SK-N-SH treated with all-trans-retinoic acid at 6 μM for 48 hours (cell line): ENCODE data around the gene BTN2A1.

Experiments used
- ATAC-seq: fragments of 200-7000 bp; cut with Tn5 transposase; 3 replicates; pipeline ENCODE4 v1.9.1; 2020; ENCODE audit warnings: mild to moderate bottlenecking, moderate library complexity
- BACH2 ChIP-seq: fragments of 250-450 bp; sonication (Bioruptor Pico); IDR thresholded peaks from 2 replicates; pipeline ENCODE4 v1.9.0; 2021; ENCODE audit warnings: mild to moderate bottlenecking, borderline replicate concordance
- CSDC2 ChIP-seq: fragments of 250-450 bp; sonication (Bioruptor Pico); IDR thresholded peaks from 2 replicates; pipeline ENCODE4 v1.5.0; 2020; ENCODE audit warnings: mild to moderate bottlenecking, moderate library complexity
- ESRRG ChIP-seq: fragments of 250-450 bp; sonication (Bioruptor Pico); IDR thresholded peaks from 2 replicates; pipeline ENCODE4 v1.6.1; 2021; ENCODE audit warnings: mild to moderate bottlenecking
- GLIS3 ChIP-seq: fragments of 250-450 bp; sonication (Bioruptor Pico); IDR thresholded peaks from 2 replicates; pipeline ENCODE4 v1.5.0; 2020; ENCODE audit warnings: mild to moderate bottlenecking, moderate library complexity
- ISL1 ChIP-seq: fragments of 250-450 bp; sonication (Bioruptor Pico); IDR thresholded peaks from 2 replicates; pipeline ENCODE4 v2.1.2; 2022; ENCODE audit warnings: mild to moderate bottlenecking, moderate library complexity
- OSR1 ChIP-seq: fragments of 250-450 bp; sonication (Bioruptor Pico); IDR thresholded peaks from 2 replicates; pipeline ENCODE4 v1.8.0; 2022; ENCODE audit warnings: moderate library complexity, mild to moderate bottlenecking, inconsistent platforms
- PPARA ChIP-seq: fragments of 250-450 bp; sonication (Bioruptor Pico); IDR thresholded peaks from 2 replicates; pipeline ENCODE4 v1.5.0; 2020; ENCODE audit warnings: mild to moderate bottlenecking, borderline replicate concordance
- SNAI2 ChIP-seq: fragments of 250-450 bp; sonication (Bioruptor Pico); IDR thresholded peaks from 2 replicates; pipeline ENCODE4 v1.5.0; 2020; ENCODE audit warnings: mild to moderate bottlenecking, moderate library complexity
- TOX ChIP-seq: fragments of 250-450 bp; sonication (Bioruptor Pico); IDR thresholded peaks from 2 replicates; pipeline ENCODE4 v1.8.0; 2021; ENCODE audit warnings: mild to moderate bottlenecking, moderate library complexity, borderline replicate concordance
- ZC3H10 ChIP-seq: fragments of 250-450 bp; sonication (Bioruptor Pico); IDR thresholded peaks from 2 replicates; pipeline ENCODE4 v1.5.1; 2021; ENCODE audit warnings: mild to moderate bottlenecking, moderate library complexity
- ZFP3 ChIP-seq: fragments of 250-450 bp; sonication (Bioruptor Pico); IDR thresholded peaks from 2 replicates; pipeline ENCODE4 v1.5.0; 2020; ENCODE audit warnings: mild to moderate bottlenecking, moderate library complexity
- ZFP30 ChIP-seq: fragments of 450-650 bp; formaldehyde crosslinking; IDR thresholded peaks from 2 replicates; pipeline ENCODE4 v1.5.0; 2022; ENCODE audit warnings: mild to moderate bottlenecking, moderate library complexity
- ZNF565 ChIP-seq: fragments of 450-650 bp; formaldehyde crosslinking; conservative IDR thresholded peaks from 2 replicates; pipeline ENCODE4 v1.5.0; 2020; ENCODE audit warnings: low read depth, mild to moderate bottlenecking, moderate library complexity
- ZNF70 ChIP-seq: fragments of 450-650 bp; formaldehyde crosslinking; IDR thresholded peaks from 2 replicates; pipeline ENCODE4 v1.5.0; 2020; ENCODE audit warnings: mild to moderate bottlenecking, moderate library complexity
- ZNF8 ChIP-seq: fragments of 450-650 bp; formaldehyde crosslinking; IDR thresholded peaks from 2 replicates; pipeline ENCODE4 v1.5.0; 2020; ENCODE audit warnings: mild to moderate bottlenecking, moderate library complexity
- TF ChIP-seq, protein P1 (sequence below): fragments of 250-450 bp; sonication (Bioruptor Pico); IDR thresholded peaks from 2 replicates; pipeline ENCODE4 v1.8.0; 2021; ENCODE audit warnings: low read depth, mild to moderate bottlenecking, moderate library complexity, borderline replicate concordance
- TF ChIP-seq, protein P2 (sequence below): fragments of 250-450 bp; sonication (Bioruptor Pico); IDR thresholded peaks from 2 replicates; pipeline ENCODE4 v1.5.1; 2020; ENCODE audit warnings: low read depth, mild to moderate bottlenecking, moderate library complexity
- TF ChIP-seq, protein P3 (sequence below): fragments of 250-450 bp; sonication (Bioruptor Pico); IDR thresholded peaks from 2 replicates; pipeline ENCODE4 v1.8.0; 2020; ENCODE audit warnings: mild to moderate bottlenecking, moderate library complexity, borderline replicate concordance
- TF ChIP-seq, protein P4 (sequence below): fragments of 250-450 bp; sonication (Bioruptor Pico); IDR thresholded peaks from 2 replicates; pipeline ENCODE4 v1.5.0; 2020; ENCODE audit warnings: mild to moderate bottlenecking, moderate library complexity

The BTN2A1 gene

DNA sequence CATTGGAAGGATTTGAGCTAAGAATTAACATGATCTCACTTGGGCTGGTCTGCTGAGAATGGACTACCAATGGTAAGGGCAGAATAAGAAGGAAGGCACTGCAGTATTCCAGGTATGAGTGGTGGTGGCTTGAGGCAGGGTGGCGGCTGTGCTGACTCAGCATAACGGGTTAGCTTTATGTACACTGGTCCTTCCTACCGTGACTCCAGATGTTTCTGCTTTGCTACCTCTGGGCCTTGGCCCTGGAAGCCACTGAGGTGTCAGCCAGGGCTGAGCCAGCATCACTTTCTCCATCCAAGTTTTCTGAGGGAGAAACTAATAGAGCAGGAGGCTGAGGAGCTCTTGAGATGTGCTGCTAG, 30.3 kb upstream of the BTN2A1 start:
- no peak for ATAC-seq
- TF ChIP-seq, protein P1, sequence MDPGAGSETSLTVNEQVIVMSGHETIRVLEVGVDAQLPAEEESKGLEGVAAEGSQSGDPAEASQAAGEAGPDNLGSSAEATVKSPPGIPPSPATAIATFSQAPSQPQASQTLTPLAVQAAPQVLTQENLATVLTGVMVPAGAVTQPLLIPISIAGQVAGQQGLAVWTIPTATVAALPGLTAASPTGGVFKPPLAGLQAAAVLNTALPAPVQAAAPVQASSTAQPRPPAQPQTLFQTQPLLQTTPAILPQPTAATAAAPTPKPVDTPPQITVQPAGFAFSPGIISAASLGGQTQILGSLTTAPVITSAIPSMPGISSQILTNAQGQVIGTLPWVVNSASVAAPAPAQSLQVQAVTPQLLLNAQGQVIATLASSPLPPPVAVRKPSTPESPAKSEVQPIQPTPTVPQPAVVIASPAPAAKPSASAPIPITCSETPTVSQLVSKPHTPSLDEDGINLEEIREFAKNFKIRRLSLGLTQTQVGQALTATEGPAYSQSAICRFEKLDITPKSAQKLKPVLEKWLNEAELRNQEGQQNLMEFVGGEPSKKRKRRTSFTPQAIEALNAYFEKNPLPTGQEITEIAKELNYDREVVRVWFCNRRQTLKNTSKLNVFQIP = no peak
- no peak for TF ChIP-seq GLIS3 (CRISPR knock-in tag)
- TF ChIP-seq ZNF565 (CRISPR knock-in tag) = no peak
- TF ChIP-seq ZNF70 = no peak
- TF ChIP-seq CSDC2 = no peak
- no peak for TF ChIP-seq SNAI2
- no peak for TF ChIP-seq TOX (CRISPR knock-in tag)
- TF ChIP-seq, protein P2, sequence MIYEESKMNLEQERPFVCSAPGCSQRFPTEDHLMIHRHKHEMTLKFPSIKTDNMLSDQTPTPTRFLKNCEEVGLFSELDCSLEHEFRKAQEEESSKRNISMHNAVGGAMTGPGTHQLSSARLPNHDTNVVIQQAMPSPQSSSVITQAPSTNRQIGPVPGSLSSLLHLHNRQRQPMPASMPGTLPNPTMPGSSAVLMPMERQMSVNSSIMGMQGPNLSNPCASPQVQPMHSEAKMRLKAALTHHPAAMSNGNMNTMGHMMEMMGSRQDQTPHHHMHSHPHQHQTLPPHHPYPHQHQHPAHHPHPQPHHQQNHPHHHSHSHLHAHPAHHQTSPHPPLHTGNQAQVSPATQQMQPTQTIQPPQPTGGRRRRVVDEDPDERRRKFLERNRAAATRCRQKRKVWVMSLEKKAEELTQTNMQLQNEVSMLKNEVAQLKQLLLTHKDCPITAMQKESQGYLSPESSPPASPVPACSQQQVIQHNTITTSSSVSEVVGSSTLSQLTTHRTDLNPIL (CRISPR knock-in tag) = no peak
- TF ChIP-seq, protein P3, sequence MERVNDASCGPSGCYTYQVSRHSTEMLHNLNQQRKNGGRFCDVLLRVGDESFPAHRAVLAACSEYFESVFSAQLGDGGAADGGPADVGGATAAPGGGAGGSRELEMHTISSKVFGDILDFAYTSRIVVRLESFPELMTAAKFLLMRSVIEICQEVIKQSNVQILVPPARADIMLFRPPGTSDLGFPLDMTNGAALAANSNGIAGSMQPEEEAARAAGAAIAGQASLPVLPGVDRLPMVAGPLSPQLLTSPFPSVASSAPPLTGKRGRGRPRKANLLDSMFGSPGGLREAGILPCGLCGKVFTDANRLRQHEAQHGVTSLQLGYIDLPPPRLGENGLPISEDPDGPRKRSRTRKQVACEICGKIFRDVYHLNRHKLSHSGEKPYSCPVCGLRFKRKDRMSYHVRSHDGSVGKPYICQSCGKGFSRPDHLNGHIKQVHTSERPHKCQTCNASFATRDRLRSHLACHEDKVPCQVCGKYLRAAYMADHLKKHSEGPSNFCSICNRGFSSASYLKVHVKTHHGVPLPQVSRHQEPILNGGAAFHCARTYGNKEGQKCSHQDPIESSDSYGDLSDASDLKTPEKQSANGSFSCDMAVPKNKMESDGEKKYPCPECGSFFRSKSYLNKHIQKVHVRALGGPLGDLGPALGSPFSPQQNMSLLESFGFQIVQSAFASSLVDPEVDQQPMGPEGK = no peak
- TF ChIP-seq ZNF8 (CRISPR knock-in tag) = no peak
- no peak for TF ChIP-seq BACH2 (CRISPR knock-in tag)
- TF ChIP-seq ISL1 (CRISPR knock-in tag) = no peak
- no peak for TF ChIP-seq ZC3H10
- TF ChIP-seq OSR1 = no peak

DNA sequence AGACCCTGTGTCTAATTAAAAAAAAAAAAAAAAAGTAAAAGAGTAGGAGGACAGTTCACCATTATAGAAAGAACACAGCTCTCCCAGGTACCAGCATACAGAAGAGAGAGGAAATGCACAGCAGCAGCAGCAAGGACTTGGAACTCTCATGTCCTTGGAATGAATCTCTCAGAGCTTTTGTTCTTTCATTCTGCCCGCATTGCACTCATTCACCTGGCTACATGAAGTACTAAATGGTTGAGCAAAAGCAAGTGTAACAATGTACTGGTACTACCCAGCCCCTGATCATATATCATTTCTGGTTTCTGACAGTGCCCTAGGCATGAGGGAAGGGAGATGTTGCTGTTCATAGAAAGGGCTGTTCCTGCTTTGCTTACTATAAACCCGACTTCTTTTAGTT, 29.5 kb upstream of the BTN2A1 start:
- ATAC-seq = no peak
- no peak for TF ChIP-seq TOX (CRISPR knock-in tag)
- TF ChIP-seq, protein P4, sequence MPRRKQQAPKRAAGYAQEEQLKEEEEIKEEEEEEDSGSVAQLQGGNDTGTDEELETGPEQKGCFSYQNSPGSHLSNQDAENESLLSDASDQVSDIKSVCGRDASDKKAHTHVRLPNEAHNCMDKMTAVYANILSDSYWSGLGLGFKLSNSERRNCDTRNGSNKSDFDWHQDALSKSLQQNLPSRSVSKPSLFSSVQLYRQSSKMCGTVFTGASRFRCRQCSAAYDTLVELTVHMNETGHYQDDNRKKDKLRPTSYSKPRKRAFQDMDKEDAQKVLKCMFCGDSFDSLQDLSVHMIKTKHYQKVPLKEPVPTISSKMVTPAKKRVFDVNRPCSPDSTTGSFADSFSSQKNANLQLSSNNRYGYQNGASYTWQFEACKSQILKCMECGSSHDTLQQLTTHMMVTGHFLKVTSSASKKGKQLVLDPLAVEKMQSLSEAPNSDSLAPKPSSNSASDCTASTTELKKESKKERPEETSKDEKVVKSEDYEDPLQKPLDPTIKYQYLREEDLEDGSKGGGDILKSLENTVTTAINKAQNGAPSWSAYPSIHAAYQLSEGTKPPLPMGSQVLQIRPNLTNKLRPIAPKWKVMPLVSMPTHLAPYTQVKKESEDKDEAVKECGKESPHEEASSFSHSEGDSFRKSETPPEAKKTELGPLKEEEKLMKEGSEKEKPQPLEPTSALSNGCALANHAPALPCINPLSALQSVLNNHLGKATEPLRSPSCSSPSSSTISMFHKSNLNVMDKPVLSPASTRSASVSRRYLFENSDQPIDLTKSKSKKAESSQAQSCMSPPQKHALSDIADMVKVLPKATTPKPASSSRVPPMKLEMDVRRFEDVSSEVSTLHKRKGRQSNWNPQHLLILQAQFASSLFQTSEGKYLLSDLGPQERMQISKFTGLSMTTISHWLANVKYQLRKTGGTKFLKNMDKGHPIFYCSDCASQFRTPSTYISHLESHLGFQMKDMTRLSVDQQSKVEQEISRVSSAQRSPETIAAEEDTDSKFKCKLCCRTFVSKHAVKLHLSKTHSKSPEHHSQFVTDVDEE (CRISPR knock-in tag) = no peak
- TF ChIP-seq, protein P1 = no peak
- TF ChIP-seq ZNF8 (CRISPR knock-in tag) = no peak
- no peak for TF ChIP-seq ZFP3
- TF ChIP-seq, protein P2 (CRISPR knock-in tag) = no peak
- no peak for TF ChIP-seq CSDC2
- TF ChIP-seq ESRRG (CRISPR knock-in tag) = no peak
- no peak for TF ChIP-seq OSR1
- TF ChIP-seq, protein P3 = no peak
- no peak for TF ChIP-seq ZC3H10
- no peak for TF ChIP-seq GLIS3 (CRISPR knock-in tag)
- TF ChIP-seq BACH2 (CRISPR knock-in tag) = no peak
- no peak for TF ChIP-seq ISL1 (CRISPR knock-in tag)
- no peak for TF ChIP-seq ZFP30 (CRISPR knock-in tag)
- no peak for TF ChIP-seq PPARA (CRISPR knock-in tag)
- TF ChIP-seq SNAI2 = no peak
